Measurements from ENCODE around the gene PANK1.

DNA sequence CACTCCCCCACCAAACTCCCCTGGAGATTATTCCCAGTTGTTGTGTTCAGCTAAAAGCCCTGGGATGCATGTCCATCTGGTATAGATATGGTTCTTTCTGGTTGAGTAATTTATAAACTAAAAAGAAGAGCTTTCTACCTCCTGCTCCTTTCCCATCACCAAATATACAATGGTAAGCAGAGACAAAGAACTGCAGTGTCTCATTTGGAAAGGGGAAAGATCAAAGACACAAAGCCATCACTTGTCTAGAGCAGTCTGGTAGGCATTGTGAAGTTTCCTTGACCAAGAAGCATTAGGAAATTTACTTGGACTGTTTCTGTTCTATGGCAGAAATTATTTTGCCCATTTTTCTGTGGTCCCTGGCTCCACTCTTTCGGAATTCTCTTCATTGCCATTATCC lies 24.9 kb upstream of the PANK1 start:
- TF ChIP-seq CTCF (IDR thresholded peaks at IDR 0.05) = no peak
- no peak for TF ChIP-seq ZFX (IDR thresholded peaks at IDR 0.05; ENCODE audit: borderline replicate concordance)
